GM21825 (cell line): ENCODE results near the gene TRIM3.

Experiments
- ATAC-seq: cut with Tn5 transposase; IDR thresholded peaks from one replicate; pipeline ENCODE4 v1.9.1; 2021; ENCODE audit warnings: mild to moderate bottlenecking, moderate library complexity; ENCODE audit not compliant: unreplicated experiment

TRIM3 gene

DNA sequence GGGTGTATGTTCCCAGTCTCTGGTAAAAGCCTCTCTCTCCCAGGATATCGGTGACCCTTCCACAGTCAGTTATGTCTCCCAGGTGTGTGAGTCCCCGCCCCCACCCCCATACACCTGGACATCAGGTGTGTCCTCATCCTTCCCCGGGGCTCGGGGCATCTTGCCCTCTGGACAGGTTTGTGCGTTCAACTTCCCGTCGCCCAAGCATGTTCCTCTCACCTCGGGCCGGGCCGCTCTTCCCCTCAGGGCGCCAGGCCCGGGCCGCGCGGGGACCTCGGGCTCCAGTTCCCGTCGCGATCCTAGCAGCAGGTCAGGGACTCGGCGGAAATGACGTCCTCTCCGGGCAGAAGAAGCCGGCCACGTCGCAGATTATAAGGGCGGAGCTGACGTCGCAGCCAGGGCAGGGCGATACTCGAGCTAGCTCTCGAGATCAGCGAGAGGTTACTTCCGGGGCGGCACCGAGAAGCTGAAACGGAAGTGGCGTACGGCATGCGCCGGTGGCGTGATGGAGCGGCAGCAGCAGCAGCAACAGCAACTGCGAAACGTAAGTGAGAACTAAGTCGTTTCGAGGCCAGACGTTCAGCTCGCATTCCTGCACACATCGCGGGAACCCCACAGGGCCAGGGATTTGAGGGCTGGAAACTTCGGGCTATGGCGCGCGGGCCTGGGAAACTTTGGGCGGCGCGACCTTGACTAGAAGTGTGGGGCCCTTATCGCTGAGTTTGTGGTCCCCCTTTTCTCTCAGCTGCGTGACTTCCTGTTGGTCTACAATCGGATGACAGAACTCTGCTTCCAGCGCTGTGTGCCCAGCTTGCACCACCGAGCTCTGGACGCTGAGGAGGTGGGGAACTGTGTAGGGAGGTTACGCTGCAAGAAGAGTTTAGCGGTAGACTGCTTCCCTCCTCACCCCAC lies 7.5 kb upstream of the TRIM3 start, which contains the start of the genes ARFIP2 and TIMM10B:
TSS of gene ARFIP2 (minus strand) at position 320 of the 912 bp plus-strand sequence. CDS start 910 bp downstream, outside the sequence.
TSS of gene TIMM10B (plus strand) at position 490 of the 912 bp plus-strand sequence. CDS start at position 506, 16 bp downstream.
- ATAC-seq = peak; percentile 99

DNA sequence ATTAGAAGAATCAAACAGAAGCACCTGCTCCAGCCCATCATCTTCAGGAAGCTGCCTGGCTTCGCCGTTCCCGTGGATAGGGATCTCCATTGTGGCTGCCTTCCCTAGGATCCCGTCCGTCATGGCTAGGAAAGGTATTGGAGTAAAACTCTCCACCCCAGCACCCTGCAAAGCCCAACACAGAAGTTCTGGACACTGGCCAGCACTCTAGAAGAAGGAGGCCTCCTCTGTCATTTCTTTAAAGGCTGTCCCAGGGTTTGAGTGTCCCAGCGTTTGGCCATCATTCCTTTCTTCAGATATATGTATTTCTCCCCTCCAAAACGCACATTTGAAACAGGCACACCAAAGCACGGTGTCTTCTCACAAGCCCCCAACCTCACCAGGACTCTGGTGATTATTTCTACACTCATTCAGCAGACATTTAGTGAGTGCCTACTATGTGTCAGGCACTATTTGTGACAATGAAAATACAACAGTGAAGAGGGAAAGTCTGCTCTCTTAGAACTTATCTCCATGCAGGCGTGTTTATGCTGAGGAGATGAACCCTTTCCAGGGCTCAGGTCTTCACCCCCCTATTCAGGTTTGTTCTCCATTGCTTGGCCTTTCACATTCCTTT lies 6.7 kb upstream of the TRIM3 start:
- no peak for ATAC-seq

DNA sequence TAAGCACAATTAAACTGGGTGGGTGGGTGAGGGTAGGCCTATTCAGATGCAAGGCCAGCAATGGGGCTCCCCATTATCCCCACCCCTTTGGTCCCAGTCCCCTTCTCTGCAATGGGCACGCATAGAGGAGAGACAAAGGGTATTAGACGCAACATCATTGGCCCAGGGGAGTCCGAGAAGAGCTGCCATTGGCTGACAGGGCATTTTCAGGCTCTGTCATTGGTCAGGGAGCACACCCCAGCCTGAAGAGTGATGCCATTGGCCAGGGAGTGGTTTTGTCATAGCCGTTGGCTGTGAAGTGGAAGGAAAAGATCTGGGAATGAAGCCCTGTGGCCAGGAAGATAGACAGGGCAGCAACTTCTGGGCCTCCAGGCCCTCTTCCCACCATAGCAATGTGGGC lies 2.8 kb upstream of the TRIM3 start:
- no peak for ATAC-seq

DNA sequence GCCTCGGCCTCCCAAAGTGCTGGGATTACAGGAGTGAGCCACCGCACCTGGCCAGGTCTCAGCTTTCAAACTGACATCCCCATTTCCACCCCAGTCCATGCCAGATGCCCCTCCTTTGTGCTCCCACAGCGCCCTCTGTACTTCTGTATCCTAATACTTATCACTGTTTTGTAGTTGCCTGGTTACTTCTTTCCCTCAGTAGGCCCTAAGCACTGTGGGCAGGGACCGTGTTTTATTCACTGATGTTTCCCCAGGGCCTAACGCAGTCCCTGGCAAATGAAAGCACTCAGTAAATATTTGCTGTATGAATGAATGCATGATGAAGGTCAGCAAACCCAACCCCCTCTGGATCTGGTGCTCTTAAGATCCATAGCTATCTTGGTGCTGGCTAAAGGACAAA lies 2.2 kb upstream of the TRIM3 start:
- ATAC-seq = no peak

DNA sequence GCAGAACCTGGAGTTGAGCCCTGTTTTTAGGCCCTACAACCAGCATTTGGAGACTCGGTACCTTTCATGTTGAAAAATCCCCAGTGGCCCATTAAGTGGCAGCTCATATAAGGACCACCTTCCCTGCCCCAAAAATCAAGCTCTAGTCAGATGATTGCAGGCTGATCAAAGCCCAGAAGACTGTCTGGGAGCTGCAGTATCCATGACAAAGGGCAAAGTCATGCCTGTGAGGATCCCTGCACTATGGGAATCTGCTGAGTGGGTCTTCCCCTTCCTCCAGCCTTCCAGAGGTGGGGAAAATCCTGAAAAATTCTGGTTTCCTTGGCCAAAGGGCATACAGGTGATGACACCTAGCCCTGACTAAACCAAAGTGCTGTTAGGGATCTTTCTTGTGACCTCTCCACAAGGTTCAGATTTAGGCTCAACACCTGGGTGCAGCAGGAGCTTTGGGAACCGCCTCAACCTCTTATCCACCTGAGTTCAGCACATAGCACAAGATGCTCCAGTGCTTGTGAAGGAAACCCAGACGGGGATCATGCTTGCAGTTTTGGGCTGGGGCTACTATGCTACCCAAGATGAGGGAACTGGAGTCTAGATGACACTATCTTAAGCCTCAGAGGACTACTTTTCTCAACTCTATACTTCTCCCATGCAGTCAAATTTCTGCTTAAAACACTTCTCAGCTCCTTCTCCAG lies 1.2 kb upstream of the TRIM3 start:
- no peak for ATAC-seq

DNA sequence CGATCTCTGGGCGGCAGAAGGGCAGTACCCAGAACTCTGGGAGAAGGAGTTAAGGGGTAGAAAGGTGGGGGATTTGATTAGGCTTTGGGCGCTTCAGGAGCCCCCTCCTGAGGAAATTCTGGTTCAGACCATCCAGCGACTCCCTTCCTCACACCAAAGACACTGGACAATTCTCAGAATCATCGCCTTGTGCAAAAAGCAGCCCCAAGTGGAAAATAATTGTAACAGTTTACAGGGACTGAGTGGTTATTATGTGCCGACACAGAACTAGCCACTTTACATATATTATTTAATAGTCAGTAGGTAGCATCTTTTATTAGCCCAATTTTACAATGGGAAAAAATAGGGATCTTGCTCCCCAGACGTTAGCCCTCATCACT lies 662 bp upstream of the TRIM3 start:
- ATAC-seq = no peak

DNA sequence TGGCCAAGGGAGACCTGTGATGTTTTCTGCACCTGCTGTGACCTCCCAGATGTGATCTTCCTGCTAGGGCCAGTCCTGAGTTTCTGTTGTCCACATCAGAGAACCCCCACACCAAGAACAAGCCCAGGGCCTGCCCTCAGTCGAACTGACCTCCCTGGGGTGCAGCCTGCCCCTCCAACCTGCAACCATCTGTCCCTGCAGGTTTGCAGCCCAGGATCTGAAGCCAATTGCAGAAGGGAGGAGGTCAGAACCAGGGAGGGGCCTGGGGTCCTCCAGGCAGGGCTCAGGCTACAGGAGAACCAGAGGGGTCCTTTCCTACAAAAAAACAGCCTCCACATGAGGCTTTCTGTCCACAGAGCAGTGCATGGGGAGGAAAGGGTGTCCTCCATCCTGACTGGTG lies 807 bp downstream of the TRIM3 start:
- ATAC-seq = no peak

DNA sequence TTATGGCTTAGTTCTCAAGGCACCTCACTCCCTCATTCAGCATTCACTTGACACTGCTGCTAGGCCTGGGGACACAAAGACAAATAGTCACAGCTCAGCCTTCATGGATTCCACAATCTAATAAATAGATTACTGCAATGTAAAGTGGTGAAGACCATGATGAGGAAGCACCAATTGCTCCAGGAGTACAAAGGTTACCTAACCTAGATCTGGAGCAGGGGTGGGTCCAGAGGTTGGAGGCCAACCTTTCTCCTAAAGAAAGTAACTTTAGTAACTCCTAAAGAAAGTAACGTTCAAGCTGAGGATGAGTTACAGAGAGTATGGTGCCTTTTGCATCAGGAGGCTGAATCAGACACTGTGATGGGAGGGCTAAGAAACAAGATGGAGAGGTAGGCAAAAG lies 4.1 kb downstream of the TRIM3 start:
- ATAC-seq = no peak

DNA sequence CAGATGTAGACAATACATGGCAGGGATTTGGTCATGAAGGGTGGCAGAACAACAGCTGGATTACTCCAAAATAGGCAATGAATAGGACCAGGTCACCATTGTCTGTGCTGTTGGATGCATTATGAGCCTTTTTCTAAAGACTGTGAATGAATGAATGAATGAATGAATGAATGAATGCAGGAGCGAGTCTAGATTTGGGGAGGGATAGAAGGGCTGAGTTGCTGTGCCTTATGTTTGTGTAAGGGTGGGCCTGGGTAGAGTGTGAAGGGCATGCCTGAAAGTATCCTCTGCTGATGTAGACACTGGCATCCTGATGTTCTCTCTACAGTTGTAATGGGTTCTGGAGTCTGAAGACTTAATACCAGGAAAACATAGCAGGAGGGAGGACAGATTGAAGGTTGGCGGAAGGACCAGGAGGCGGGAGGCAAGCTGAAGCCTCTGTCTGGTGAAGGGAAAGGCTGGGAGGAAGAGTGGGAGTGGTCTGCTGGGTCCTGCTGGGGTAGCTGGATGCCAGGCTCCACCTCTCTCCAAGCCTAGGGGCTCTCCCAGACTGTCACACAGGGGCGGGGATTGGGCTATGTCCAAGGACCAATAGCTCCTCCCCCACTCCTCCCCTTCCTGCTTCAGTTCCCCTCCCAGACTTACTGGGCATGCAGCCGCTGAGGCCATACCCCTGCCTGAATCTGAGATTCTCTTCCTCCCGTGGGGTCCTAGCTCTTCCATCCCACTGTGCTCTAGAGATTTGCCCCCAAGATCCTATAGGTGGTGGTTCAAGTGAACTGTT lies 4.8 kb downstream of the TRIM3 start:
- ATAC-seq = peak; percentile 80

DNA sequence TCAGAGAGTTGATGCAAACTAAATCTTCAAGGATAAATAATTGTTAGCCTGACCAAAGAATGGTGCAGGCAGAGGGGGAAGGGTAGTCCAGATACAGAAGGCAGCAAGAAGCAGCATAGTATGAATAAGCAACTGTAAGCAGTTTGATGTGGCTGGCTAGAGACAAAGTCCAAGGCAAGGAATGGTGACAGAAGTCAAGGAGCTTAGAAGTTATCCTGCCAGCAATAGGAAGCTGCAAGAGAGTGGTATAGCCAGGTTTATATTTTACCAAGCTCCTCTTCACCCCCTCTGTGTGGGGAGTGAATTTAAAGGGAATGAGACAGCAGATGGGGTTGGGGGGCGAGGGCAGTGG lies 14.7 kb downstream of the TRIM3 start:
- no peak for ATAC-seq

DNA sequence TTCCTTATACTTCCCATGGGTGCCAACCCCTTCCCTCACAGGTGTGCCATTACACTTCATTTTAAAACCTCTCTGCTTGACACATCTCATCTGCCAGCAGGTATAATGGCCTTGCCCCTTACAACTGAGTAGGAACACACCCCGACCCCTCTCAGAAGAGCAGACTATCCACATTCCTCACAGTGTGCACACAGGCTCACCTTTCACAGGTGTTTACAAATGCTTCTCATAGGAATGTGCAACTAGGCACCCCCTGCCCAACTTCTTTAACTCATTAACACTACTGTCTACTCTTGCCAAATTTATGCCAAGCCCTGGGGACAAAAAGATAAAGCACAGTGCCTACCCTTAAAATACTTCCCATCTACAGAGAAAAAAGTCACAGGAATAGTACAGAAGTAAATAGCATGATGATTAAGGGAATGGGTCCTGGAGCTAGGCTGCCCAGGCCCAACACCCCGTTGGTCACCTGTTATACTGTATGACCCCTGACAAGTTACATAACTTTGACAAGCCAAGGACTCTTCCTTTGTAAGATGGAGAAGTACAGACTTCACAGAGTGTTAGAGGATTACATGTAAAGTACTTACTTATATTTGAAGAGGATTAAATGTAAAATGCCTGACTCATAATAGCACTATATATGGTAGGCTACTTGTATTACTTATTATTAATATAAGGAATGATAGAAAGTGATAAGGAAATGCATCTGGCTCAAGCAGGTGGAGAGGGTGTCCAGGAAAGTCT lies 15.2 kb downstream of the TRIM3 start:
- no peak for ATAC-seq

DNA sequence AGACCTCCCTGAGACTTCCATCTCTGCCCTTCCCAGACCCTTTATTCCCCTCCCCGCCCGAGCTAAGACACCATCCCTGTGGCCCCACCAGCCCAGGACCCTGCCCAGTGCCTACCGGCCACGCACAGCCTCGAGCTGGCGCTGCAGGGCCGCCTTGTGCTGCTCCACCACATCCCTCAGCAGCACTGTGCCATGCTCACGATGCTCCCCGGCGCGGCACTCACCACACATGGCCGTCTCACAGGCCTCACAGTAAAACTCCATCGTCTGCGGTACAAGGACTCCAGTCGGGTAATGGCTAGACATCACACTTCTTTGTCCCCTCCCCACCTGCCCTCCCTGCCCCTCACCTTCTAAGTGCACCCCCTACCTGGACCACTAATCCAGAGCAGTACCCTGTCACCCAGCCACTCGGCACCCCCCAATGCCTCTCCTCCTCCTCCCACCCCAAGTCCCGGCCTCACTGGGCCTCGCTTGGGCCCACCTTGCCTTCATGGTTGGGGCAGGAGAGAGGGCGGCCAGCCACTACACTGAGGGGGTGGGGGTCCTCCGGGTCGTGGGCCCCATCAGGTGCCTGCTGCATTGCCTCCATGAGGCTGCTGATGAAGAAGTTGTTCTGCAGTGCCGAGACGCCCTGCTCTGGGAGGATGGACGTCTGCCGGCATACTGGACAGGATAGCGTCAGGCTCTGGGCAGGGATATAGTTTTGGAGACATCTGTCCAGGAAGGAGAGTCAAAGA lies 16.0 kb downstream of the TRIM3 start:
- no peak for ATAC-seq

DNA sequence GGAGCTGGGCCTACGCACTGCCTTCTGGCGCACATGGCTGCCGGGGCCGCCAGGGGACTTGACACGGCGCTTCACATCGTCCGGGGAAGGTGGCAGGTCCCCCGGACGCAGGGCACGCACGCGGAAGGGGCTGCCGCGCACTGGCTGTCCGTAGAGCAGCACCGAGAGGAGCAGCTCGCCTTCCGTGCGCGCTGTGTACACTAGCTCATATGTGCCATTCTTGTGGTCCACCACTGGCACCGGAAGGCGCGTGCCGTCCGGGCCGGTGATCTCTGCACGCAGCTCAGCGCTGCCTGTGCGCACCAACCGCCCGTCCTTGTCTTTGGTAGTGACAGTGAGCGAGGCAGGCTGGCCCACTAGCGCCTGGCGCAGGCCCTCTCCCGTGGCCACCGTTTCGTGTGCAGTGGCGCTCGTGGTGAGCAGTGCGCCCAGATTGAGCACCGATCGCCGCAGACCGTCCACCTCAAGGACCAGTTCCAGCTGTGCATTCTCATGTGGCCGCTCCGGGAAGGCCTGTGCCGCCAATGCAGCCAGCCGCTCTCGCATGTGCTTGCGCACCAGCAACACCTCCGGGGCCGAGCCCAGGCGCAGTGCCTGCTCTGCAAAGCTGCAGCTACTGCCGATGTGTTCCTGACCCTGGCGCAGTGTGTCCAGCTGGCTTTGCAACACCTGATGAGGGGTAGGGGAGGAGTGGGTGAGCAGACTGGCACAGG lies 17.2 kb downstream of the TRIM3 start:
- no peak for ATAC-seq

DNA sequence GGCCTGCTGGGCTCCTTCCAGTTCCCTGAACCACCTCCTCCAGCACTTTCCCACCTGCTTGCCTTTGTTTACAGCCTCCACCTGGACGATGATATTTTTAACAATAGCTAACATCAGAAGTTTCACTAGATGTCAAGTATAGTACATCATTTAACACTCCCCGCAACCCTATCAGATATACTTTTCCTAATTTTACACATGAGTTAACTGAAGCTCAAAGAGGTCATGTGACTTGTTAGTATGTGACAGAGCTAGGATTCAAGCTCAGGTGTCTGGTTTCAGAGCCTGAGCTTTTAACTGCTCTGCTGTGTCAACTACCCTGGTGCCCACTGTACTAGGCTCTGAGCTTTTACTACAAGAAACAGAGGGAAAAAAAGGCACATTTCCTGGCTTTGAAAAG lies 18.7 kb downstream of the TRIM3 start:
- ATAC-seq = no peak

DNA sequence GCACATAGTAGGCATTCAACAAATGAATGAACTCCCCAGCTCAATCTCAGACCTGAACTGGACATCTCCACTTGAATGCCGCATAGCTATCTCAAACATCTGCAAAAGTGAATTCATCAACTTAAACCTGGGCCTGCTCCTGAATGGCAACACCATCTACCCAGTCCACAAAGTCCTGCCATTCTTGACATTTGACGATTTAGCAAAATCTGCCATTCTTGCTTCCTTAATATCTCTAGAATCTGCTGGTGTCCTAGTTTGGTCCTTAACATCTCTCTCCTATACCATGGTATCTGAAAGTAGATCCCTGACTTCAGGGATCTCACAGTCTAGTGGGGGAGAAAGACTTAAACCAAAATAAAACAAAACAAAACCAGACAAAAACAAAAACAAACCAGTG lies 20.6 kb downstream of the TRIM3 start:
- ATAC-seq = no peak

DNA sequence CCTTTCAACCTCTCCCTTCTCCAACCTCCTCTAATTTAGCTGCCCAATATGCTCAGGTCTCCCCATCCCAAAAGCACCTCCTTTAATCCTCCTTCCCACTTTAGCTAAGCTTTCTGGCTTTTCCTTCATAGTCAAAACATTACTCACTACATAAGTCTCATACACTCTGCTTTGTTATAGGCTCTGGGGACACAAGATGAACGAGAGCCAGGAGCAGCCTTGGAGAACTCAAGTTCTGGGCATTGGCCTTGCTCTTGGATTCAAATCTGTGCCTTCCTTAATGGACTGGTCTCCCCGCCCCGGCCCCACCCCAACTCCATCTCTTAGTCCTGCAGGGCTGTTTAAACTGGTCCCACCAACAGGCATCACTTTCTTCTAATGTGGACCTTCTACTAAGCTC lies 21.5 kb downstream of the TRIM3 start:
- ATAC-seq = no peak

DNA sequence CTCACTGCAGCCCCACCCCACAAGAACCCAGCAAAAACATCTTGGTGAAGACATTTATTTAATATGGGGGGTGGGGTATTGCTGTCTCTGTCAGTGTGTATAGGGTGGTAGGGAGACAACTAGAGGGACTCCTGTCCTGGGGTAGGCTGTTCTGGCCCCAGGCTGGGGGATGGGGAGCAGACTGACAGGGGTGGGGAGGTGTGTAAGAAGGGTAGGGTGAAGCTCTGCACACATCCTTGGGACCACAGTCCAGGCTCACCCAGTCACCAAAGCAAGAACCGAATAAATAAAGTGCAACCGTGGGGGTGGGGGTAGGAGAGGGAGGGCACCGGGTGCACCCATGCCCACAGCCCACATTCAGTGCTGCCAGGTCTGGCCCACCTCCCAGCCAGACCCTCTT lies 25.2 kb downstream of the TRIM3 start:
- no peak for ATAC-seq

DNA sequence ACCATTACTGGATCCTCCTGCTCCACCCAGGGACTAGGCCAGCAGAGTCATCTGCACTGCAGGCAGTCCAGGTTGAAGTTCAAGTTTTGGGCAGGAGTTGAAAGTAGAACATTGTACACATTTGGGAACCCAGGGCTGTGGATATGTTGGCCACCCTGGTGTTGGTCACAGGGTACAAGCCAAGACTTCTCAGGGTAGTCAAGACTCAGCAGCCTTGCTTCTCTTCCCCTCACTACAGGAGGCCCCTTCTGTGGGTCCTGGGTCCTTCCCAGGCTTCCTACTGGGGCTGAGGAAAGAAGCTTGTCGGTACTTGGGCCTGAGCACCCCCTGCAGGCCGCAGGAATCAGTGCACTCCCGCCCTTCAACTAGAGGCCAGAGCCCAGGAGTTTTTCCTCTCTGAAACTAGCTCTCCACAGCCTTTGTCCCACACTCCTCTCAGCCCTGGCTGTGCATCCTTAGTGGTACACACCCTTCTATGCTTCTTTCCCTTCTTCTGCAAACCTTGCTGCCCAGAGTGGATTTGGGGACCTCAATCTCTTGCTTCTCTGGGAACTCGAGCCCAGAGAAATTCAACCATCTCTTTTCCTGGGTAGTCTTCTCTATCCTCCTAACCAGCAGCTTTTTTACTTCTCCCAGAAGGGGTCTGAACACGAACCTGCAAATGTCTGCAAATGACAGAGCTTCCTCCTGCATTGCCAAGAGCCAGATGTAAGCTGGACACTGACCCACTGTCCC lies 30.3 kb downstream of the TRIM3 start:
- peak; percentile 78 for ATAC-seq
